A549 treated with Hydrocortisone at 1 μM for 4 hours (cell line): ENCODE data around the gene PRELID2. TPM values are rescaled to one million over a fixed set of nuclear protein-coding genes. Genes with fewer than 3 reads are reported as not detected.

Source experiments
- total RNA-seq: library from RNA; stranded (reverse); fragments of 200-300 nt; extraction: Qiagen RNA extraction; gene quantifications from 5 replicates; pipeline ENCODE4 v1.2.3, GENCODE V29; 2022

PRELID2 gene
- 6.9 to 11.1 TPM (median 8.7 TPM) in 5 replicates for total RNA-seq

GRCh38 chr5:145834917-145835847, at the start of gene PRELID2:
TSS of gene PRELID2 (minus strand) at chr5:145835342. CDS start at chr5:145835251, 91 bp downstream.

GRCh38 chr5:145872914-145873313, 37.8 kb upstream of the PRELID2 start, which contains the start of gene GRXCR2:
TSS of gene GRXCR2 (minus strand) at chr5:145873014. CDS start at chr5:145872968, 46 bp downstream.

Other genes starting within 250 kb of the PRELID2 start
- gene GRXCR2, start 37.7 kb upstream of the PRELID2 start, total RNA-seq = not detected in 5 replicates
- gene SH3RF2, start 101.2 kb upstream of the PRELID2 start, total RNA-seq = 2.0 to 2.8 TPM (median 2.4 TPM) in 5 replicates